Measurements from ENCODE around the gene STON2. TPM values are rescaled to one million over a fixed set of nuclear protein-coding genes. Genes with fewer than 3 reads are reported as not detected.
"Not testable (repeated sequence)": the region's sequence is repeated elsewhere in the genome, so short reads cannot be mapped to it uniquely, and the experiment has no call there.

STON2 gene
- total RNA-seq, 1 donor from 2014 or later, result 5.7 TPM

- no peak for DNase-seq (ENCODE audit: low spot score)
- intact Hi-C loops (cut with DNase I), result no loop called here
Measured at GRCh38 chr14:81246461-81247270, 153.5 kb downstream of the STON2 start.

- no peak for DNase-seq (ENCODE audit: low spot score)
- intact Hi-C loops (cut with DNase I), result no loop called here
Measured at GRCh38 chr14:81245771-81246170, 154.4 kb downstream of the STON2 start.

DNA sequence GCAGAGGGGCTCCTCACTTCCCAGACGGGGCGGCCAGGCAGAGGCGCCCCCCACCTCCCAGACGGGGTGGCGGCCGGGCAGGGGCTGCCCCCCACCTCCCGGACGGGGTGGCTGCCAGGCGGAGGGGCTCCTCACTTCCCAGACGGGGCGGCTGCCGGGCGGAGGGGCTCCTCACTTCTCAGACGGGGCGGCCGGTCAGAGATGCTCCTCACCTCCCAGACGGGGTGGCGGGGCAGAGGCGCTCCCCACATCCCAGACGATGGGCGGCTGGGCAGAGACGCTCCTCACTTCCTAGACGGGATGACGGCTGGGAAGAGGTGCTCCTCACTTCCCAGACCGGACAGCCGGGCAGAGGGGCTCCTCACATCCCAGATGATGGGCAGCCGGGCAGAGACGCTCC lies 155.7 kb downstream of the STON2 start:
- intact Hi-C loops (cut with DNase I); DNase-seq (ENCODE audit: low spot score): not testable (repeated sequence)

- intact Hi-C loops (cut with DNase I), result no loop called here
- DNase-seq (ENCODE audit: low spot score), result no peak
Measured at GRCh38 chr14:81243499-81243898, 156.6 kb downstream of the STON2 start.

GRCh38 chr14:81236849-81237248 lies 163.3 kb downstream of the STON2 start:
- intact Hi-C loops (cut with DNase I); DNase-seq (ENCODE audit: low spot score): not testable (repeated sequence)

DNA sequence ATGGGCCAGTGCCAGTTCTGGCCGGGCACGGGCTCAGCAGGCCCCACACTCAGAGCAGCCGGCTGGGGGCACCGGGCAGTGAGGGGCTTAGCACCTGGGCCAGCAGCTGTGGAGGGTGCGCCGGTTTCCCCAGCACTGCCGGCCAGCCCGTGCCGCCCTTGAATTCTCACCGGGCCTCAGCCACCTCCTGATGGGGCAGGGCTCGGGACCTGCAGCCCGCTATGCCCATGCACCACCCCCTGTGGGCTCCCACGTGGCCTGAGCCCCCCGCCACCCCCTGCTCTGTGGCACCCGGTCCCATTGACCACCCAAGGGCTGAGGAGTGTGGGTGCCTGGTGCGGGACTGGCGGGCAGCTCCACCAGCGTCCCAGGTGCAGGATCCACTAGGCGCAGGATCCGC lies 164.0 kb downstream of the STON2 start:
- DNase-seq (ENCODE audit: low spot score), result no peak
- intact Hi-C loops (cut with DNase I), result no loop called here

GRCh38 chr14:81235096-81235495 lies 165.0 kb downstream of the STON2 start:
- intact Hi-C loops (cut with DNase I), result no loop called here
- no peak for DNase-seq (ENCODE audit: low spot score)

DNA sequence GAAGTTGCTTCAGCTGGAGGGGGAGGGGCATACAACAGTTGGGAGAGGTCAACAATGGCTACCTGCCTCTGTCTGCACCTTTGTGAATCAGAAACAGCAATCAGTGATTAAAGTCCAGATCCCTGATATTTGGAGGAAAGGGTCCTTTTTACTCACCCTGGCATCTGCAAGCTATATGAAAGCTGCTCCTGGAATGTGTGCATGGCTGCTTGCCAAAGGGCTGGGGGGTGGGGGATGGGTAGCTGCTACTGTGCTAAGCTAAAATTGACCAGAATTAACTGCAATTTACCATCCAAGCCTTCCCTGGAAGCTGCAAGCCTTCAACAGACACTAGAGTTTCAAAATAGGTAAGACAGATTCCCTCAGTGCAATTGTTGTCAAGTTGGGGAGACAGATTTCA lies 165.8 kb downstream of the STON2 start:
- no peak for DNase-seq (ENCODE audit: low spot score)
- intact Hi-C loops (cut with DNase I), result no loop called here

DNA sequence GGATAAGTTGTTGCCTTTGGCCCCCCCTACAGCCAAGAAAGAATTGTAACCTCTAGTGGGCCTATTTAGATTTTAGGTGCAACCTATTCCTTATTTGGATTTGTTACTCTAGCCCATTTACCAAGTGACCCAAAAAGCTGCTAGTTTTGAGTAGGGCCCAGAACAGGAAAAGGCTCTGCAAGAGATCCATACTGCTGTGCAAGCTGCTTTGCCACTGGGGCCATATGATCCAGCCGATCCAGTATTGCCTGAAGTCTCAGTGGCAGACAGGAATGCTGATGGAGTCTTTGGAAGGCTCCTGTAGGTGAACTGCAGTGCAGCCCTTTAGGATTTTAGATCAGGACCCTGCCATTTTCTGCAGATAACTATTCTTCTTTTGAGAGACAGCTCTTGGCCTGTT lies 166.5 kb downstream of the STON2 start:
- no peak for DNase-seq (ENCODE audit: low spot score)
- intact Hi-C loops (cut with DNase I), result no loop called here

DNA sequence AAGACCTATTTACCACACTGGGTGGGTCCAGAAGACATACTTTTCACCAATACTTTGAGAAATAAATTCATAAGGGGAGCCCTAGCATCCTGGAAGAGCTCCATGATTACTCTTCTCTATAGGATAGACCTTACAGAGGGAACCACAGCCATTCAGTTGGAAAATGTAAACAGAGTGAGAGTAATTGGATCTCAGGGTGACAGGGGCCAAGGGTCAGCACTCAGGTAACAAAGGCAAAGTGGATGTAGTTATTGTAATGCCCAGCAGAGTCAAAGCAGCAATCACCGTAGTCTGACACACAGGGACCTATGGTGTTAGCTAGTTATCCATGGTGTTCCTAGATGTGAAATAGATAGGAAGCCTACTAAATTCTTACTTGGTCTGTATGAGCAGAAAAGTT lies 168.6 kb downstream of the STON2 start:
- DNase-seq (ENCODE audit: low spot score), result no peak
- intact Hi-C loops (cut with DNase I), result no loop called here

DNA sequence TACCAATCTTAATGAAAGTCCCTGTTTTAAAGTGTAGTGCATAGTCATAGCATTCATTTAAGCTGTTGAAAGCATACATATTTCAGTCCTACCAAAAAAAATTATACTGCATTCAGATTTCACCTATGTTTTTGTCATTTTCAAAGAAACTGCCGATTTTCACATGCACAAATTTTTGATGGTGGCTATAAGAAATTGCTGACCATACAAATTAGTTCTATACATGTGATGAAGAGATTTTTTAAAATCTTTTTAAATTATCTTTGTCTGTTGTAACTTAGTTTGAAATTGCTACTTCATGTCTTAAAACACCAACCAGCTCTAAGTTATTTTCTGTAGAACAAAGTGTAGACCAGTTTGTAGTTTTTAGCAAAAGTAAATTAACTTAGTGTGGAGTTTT lies 175.9 kb downstream of the STON2 start:
- intact Hi-C loops (cut with DNase I), result loop anchor here (5.0 kb wide), 1 partner anchor 308 kb away; the partner anchor contains the start of gene SEL1L
- no peak for DNase-seq (ENCODE audit: low spot score)

DNA sequence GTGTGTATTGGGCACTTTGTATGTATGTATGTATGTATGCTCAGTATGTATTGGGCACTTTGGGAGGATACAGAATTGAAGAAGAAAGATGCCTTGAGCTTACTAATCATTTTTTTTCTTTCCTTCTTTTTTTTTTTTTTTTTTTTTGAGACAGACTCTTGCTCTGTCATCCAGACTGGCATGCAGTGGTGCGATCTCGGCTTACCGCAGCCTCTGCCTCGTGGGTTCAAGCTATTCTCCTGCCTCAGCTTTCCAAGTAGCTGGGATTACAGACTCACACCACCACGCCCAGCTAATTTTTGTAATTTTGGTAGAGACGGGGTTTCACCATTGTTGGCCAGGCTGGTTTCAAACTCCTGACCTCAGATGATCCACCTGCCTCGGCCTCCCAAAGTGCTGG lies 176.3 kb downstream of the STON2 start:
- intact Hi-C loops (cut with DNase I), result loop anchor here (5.0 kb wide), 1 partner anchor 309 kb away; the partner anchor contains the start of gene SEL1L
- not testable (repeated sequence) for DNase-seq (ENCODE audit: low spot score)

- DNase-seq (ENCODE audit: low spot score), result no peak
- intact Hi-C loops (cut with DNase I), result loop anchor here (5.0 kb wide), 1 partner anchor 310 kb away; the partner anchor contains the start of gene SEL1L
Measured at GRCh38 chr14:81222691-81223090, 177.4 kb downstream of the STON2 start.

DNA sequence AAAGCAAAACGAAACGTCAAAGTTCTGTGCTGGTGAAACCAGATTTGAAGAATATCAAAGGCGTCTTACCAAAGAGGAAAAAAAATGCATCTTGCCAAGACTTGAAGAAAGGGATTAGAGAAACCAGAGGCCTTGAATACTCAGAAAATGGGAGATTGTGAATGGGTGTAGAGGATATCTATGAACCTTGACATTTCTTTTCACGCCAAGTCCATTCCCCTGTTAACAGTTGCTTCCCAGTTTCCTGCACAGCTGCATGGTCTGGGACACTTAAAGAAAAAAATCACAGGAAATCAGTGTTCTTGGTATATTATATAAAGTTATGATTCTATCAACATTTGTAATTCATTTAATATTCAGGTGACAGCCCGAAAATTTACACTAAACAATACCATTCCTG lies 178.0 kb downstream of the STON2 start:
- intact Hi-C loops (cut with DNase I), result loop anchor here (5.0 kb wide), 1 partner anchor 310 kb away; the partner anchor contains the start of gene SEL1L
- DNase-seq (ENCODE audit: low spot score), result no peak

DNA sequence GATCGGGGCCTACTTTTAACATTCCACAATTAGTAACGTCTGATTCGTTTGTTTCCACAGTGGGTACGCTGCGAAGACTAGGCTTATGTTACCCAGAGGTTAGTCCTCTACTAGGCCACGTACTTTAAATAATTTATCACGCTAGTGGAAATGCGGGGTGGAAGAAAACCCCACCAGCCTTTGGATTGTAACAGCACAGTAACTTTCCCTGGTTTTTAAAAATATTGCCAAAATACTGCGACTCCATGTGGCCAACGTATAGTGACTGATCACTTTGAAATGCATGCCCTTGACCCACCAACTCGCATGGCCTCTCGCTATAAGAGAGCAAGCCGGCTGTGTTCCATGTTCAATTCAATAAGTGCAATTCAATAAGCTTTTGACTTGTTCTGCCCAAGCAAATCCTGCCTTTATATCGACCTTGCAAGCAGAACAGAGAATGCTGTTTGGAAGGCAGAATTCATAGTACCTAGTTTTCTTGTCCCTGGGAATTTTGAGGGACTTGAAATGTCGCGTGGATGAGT lies 178.5 kb downstream of the STON2 start:
- intact Hi-C loops (cut with DNase I), result loop anchor here (2.0 to 5.0 kb wide), 2 partner anchors 51 to 311 kb away; partner anchors contain the start of gene SEL1L
- DNase-seq (ENCODE audit: low spot score), result no peak

DNA sequence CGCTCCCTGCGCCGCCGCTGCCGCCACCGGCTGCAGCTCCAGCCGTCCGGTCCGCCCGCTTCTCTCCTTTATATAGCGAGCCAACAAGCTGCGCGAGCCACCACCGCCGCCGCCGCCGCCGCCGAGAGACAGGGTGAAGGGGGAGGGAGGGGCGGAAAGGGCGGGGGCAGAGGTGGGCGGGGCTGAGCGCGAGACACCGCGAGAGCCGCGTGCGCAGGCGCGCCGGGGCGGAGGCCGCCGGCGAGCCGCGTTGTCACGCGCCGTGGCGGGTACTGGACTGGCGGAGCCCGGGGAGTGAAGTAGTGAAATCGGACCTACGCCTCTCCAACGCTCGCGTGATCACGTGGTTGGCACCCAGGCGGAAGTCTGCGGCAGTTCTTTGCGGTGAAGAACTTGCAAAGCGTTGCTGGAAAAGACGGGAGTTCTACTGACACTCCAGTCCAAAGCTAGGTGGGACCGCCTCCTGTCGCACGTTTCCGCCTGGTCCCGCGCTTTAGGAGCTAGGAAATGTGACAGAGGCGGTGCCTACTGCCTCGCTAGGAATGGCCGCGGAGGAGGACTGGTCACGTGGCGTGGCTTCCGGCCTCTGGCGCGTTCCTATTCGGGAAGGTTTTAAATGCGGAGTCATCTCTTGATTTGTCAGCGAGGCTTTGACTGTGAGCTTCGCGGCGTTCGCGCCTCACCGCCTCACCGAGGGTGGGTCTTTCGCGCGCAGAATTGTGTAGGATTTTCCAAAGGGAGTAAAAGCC lies 179.1 kb downstream of the STON2 start, which contains the start of gene GTF2A1:
GTF2A1 (minus strand) TSS at position 130 of the 749 bp plus-strand sequence. CDS start 441 bp downstream, outside the sequence.
- DNase-seq (ENCODE audit: low spot score), result peak; percentile 98
- intact Hi-C loops (cut with DNase I), result loop anchor here (2.0 to 5.0 kb wide), 2 partner anchors 50 to 311 kb away; partner anchors contain the start of gene SEL1L

GRCh38 chr14:81220580-81220829 lies 179.6 kb downstream of the STON2 start:
- no peak for DNase-seq (ENCODE audit: low spot score)
- intact Hi-C loops (cut with DNase I), result loop anchor here (2.0 to 5.0 kb wide), 2 partner anchors 50 to 312 kb away; partner anchors contain the start of gene SEL1L

GRCh38 chr14:81219759-81220579 lies 180.2 kb downstream of the STON2 start:
- intact Hi-C loops (cut with DNase I), result loop anchor here (2.0 to 5.0 kb wide), 2 partner anchors 49 to 312 kb away; partner anchors contain the start of gene SEL1L
- DNase-seq (ENCODE audit: low spot score), result no peak

DNA sequence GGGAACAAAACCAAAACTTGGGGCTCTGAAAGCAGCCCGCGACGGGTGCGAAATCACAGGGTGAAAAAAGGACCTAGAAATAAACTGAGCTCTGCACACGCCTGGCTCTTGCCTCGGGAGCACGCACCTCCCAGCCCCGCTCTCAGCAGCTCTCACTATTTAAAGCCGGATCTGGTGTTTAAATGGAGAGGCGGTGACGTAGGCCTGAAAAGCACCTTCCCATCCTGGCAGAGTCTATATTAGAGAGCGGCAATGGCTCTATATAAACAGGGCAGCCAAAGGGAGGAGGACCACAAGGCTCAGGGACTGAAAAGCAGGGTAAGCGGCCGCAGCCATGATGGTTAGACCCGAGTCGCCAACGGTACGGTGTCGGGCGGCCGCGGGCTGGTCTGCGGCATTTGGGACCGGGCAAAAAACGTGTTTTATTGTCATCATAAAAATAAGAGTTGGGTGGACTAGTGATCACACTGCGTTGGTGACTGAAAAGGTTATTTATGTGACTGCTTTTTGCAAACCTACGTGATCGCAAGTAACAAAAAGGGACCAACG lies 180.8 kb downstream of the STON2 start:
- peak; percentile 94 for DNase-seq (ENCODE audit: low spot score)
- intact Hi-C loops (cut with DNase I), result no loop called here
